OCI-LY1 (cell line): Measurements from ENCODE around the gene MOSMO.

Experiments used
- H2AFZ ChIP-seq: fragments of 200-600 bp; sonication (generic), shearing (Covaris generic); 2 replicates; pipeline ENCODE4 v1.6.0; 2014; ENCODE audit warnings: antibody characterized with exemption, mild to moderate bottlenecking, low read length
- H3F3A ChIP-seq: fragments of 200-600 bp; sonication (generic), shearing (Covaris generic); 2 replicates; pipeline ENCODE4 v1.6.0; 2014; ENCODE audit warnings: mild to moderate bottlenecking, antibody characterized with exemption, low read length, moderate library complexity; ENCODE audit not compliant: insufficient read depth
- H3K27ac ChIP-seq: fragments of 200-600 bp; sonication (generic); 2 replicates; pipeline ENCODE4 v1.5.1; 2014; ENCODE audit warnings: low read length, mixed run types, mild to moderate bottlenecking, low read depth; ENCODE audit not compliant: poor library complexity, severe bottlenecking
- H3K27me3 ChIP-seq: fragments of 200-600 bp; sonication (generic); 2 replicates; pipeline ENCODE4 v1.6.0; 2014; ENCODE audit warnings: antibody characterized with exemption, mild to moderate bottlenecking, low read length, moderate library complexity; ENCODE audit not compliant: insufficient read depth
- H3K36me3 ChIP-seq: fragments of 200-600 bp; sonication (generic); 2 replicates; pipeline ENCODE4 v1.6.1; 2014; ENCODE audit warnings: mild to moderate bottlenecking, antibody characterized with exemption, low read length, moderate library complexity, mixed read lengths; ENCODE audit not compliant: insufficient read depth
- H3K4me1 ChIP-seq: fragments of 200-600 bp; sonication (generic); 2 replicates; pipeline ENCODE4 v1.5.1; 2014; ENCODE audit warnings: mild to moderate bottlenecking, low read length, moderate library complexity; ENCODE audit not compliant: insufficient read depth, severe bottlenecking
- H3K4me2 ChIP-seq: fragments of 200-600 bp; sonication (generic), shearing (Covaris generic); 2 replicates; pipeline ENCODE4 v1.6.1; 2014; ENCODE audit warnings: low read length
- H3K4me3 ChIP-seq: fragments of 200-600 bp; sonication (generic); 2 replicates; pipeline ENCODE4 v1.5.1; 2014; ENCODE audit warnings: low read length, low read depth, mild to moderate bottlenecking, mixed read lengths; ENCODE audit not compliant: poor library complexity, severe bottlenecking
- H3K79me2 ChIP-seq: fragments of 200-600 bp; shearing (Covaris generic); 2 replicates; pipeline ENCODE4 v1.6.1; 2016; ENCODE audit warnings: mixed run types, low read length, mixed read lengths; ENCODE audit not compliant: insufficient read depth
- H3K9ac ChIP-seq: fragments of 200-600 bp; sonication (generic), shearing (Covaris generic); 2 replicates; pipeline ENCODE4 v1.6.1; 2014; ENCODE audit warnings: mild to moderate bottlenecking, low read length, mixed read lengths
- H3K9me2 ChIP-seq: fragments of 200-600 bp; sonication (generic), shearing (Covaris generic); 2 replicates; pipeline ENCODE4 v1.6.1; 2014; ENCODE audit warnings: low read depth, mild to moderate bottlenecking, low read length, mixed read lengths
- H3K9me3 ChIP-seq: fragments of 200-600 bp; shearing (Covaris generic); 2 replicates; pipeline ENCODE4 v1.6.1; 2014; ENCODE audit warnings: low read length, mixed read lengths
- H4K20me1 ChIP-seq: fragments of 200-600 bp; sonication (generic), shearing (Covaris generic); 2 replicates; pipeline ENCODE4 v1.6.0; 2016; ENCODE audit warnings: mild to moderate bottlenecking, low read length; ENCODE audit not compliant: insufficient read depth
- CTCF ChIP-seq: fragments of 200-600 bp; sonication (generic), shearing (Covaris generic); IDR thresholded peaks from 2 replicates; pipeline ENCODE4 v1.5.1; 2017; ENCODE audit warnings: mild to moderate bottlenecking, antibody characterized with exemption, low read length, moderate library complexity, mixed read lengths
- EZH2 ChIP-seq: fragments of 200-600 bp; sonication (generic), shearing (Covaris generic); IDR thresholded peaks from 2 replicates; pipeline ENCODE4 v1.8.0; 2017; ENCODE audit warnings: borderline replicate concordance, mixed run types, mild to moderate bottlenecking, antibody characterized with exemption, low read length, moderate library complexity, mixed read lengths

MOSMO gene

GRCh38 chr16:22130528-22130927, 122.6 kb downstream of the MOSMO start:
- H3K9me3 ChIP-seq = no peaks in the 10 kb centered on the region
- H3K4me1 ChIP-seq = no peaks in the 10 kb centered on the region
- H3K4me3 ChIP-seq = no peak overlapping the region
- TF ChIP-seq CTCF (no peak), EZH2 (no peak)
- H3K36me3 ChIP-seq = no peaks in the 10 kb centered on the region
- H3K27ac ChIP-seq = no peak overlapping the region
- H3K9ac ChIP-seq = no peak overlapping the region
- no peaks in the 10 kb centered on the region for H3F3A ChIP-seq
- H4K20me1 ChIP-seq = no peaks in the 10 kb centered on the region
- no peak overlapping the region for H2AFZ ChIP-seq
- H3K79me2 ChIP-seq = no peaks in the 10 kb centered on the region
- H3K9me2 ChIP-seq = no peaks in the 10 kb centered on the region
- H3K4me2 ChIP-seq = no peak overlapping the region
- H3K27me3 ChIP-seq = peaks cover 8% of the 10 kb centered on the region; the same call in 1 of the 2 replicates

- no peaks in the 10 kb centered on the region for H3K36me3 ChIP-seq
- H3K9ac ChIP-seq = no peak overlapping the region
- H3K9me2 ChIP-seq = no peaks in the 10 kb centered on the region
- no peaks in the 10 kb centered on the region for H3F3A ChIP-seq
- H3K27ac ChIP-seq = no peak overlapping the region
- H3K4me1 ChIP-seq = no peaks in the 10 kb centered on the region
- no peak overlapping the region for H3K4me3 ChIP-seq
- H3K79me2 ChIP-seq = no peaks in the 10 kb centered on the region
- peaks cover 10% of the 10 kb centered on the region; the same call in 1 of the 2 replicates for H3K27me3 ChIP-seq
- no peak overlapping the region for H3K4me2 ChIP-seq
- TF ChIP-seq CTCF (no peak), EZH2 (no peak)
- no peak overlapping the region for H2AFZ ChIP-seq
- no peaks in the 10 kb centered on the region for H4K20me1 ChIP-seq
- no peaks in the 10 kb centered on the region for H3K9me3 ChIP-seq
Measured at GRCh38 chr16:22132801-22133200, 124.9 kb downstream of the MOSMO start.
